ENCODE results near the gene SDS.

DNA sequence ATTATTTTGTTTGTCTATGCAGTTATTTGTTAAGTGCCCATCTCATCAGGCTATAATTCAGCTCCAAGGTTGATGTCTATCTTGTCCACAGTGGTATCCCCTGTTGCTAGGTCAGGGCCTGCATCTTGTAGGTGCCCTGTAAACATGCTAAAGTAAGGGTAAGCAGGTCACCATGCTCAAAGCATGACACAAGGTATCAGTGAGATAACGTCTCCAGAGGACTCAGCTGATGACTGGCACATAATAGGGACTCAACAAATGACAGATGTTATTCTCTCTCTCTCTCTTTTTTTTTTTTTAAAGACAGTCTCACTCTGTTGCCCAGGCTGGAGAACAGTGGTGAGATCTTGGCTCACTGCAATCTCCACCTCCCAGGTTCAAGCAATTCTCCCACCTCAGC lies 20.8 kb upstream of the SDS start:
- TF ChIP-seq CTCF (IDR thresholded peaks at IDR 0.05; ENCODE audit: low read length) (no peak), EZH2 (IDR thresholded peaks at IDR 0.05; ENCODE audit: borderline replicate concordance, low read length) (no peak)
